Activated naive CD8-positive, alpha-beta T cell treated with anti-CD3 and anti-CD28 coated beads, Interleukin-2, amount 50 U/mL, for 24 hours (primary cell): ENCODE measurements around the gene ZCCHC3.
A peak's percentile ranks its signal among the peaks of the same experiment; 100 is the strongest.
"Not testable (repeated sequence)": the region's sequence is repeated elsewhere in the genome, so short reads cannot be mapped to it uniquely, and the experiment has no call there.

Experiments
- ATAC-seq: fragments of 150-1000 bp; cut with Tn5 transposase; one replicate; pipeline ENCODE4 v1.10.0; 2021
- DNase-seq: peaks from one replicate; pipeline ENCODE4 v3.0.0; 2021
- H3K27ac Mint-ChIP-seq: one replicate; pipeline ENCODE4 v1.8.0; 2021; ENCODE audit warnings: mild to moderate bottlenecking, mixed read lengths
- H3K27me3 Mint-ChIP-seq: one replicate; pipeline ENCODE4 v1.8.0; 2021; ENCODE audit warnings: mixed read lengths
- H3K36me3 Mint-ChIP-seq: one replicate; pipeline ENCODE4 v1.8.0; 2021; ENCODE audit warnings: low read depth, mixed read lengths
- H3K4me1 Mint-ChIP-seq: one replicate; pipeline ENCODE4 v1.8.0; 2021; ENCODE audit warnings: mixed read lengths
- H3K4me3 Mint-ChIP-seq: one replicate; pipeline ENCODE4 v1.8.0; 2021; ENCODE audit warnings: mild to moderate bottlenecking, moderate library complexity, mixed read lengths
- H3K9me3 Mint-ChIP-seq: one replicate; pipeline ENCODE4 v1.8.0; 2021; ENCODE audit warnings: mixed read lengths

ZCCHC3 gene

GRCh38 chr20:297098-297924 is at the start of gene ZCCHC3:
Gene ZCCHC3 (plus strand): TSS chr20:297570. CDS start chr20:297587, 17 bp downstream.
- Mint-ChIP-seq H3K36me3 (peaks cover 37% of the 10 kb centered on the region), H3K9me3 (no peaks in the 10 kb centered on the region), H3K27me3 (peaks cover 2% of the 10 kb centered on the region), H3K27ac (peak within 1 kb of the TSS; percentile 99), H3K4me3 (peak within 1 kb of the TSS; percentile 100), H3K4me1 (peaks cover 52% of the 10 kb centered on the region)
- ATAC-seq (peak; percentile 88), DNase-seq (peak; percentile 86)

- Mint-ChIP-seq H3K4me3 (no peak overlapping the region), H3K27me3 (no peaks in the 10 kb centered on the region), H3K9me3 (no peaks in the 10 kb centered on the region), H3K36me3 (no peaks in the 10 kb centered on the region), H3K4me1 (peaks cover 10% of the 10 kb centered on the region), H3K27ac (no peak overlapping the region)
- no peak for DNase-seq
- ATAC-seq, result no peak
Observed at GRCh38 chr20:251354-251753, 46.0 kb upstream of the ZCCHC3 start.

GRCh38 chr20:252801-253200 is 44.6 kb upstream of the ZCCHC3 start:
- DNase-seq (no peak), ATAC-seq (peak; percentile 28)
- Mint-ChIP-seq H3K27ac (no peak overlapping the region), H3K27me3 (no peaks in the 10 kb centered on the region), H3K4me3 (no peak overlapping the region), H3K4me1 (peaks cover 10% of the 10 kb centered on the region), H3K9me3 (no peaks in the 10 kb centered on the region), H3K36me3 (no peaks in the 10 kb centered on the region)

GRCh38 chr20:253447-253846 is 43.9 kb upstream of the ZCCHC3 start:
- ATAC-seq, H3K27me3 Mint-ChIP-seq, H3K27ac Mint-ChIP-seq, H3K4me3 Mint-ChIP-seq, H3K36me3 Mint-ChIP-seq, DNase-seq, H3K9me3 Mint-ChIP-seq: not testable (repeated sequence)
- peaks cover 10% of the 10 kb centered on the region for H3K4me1 Mint-ChIP-seq

- ATAC-seq (no peak), DNase-seq (no peak)
- Mint-ChIP-seq H3K27me3 (peaks cover 4% of the 10 kb centered on the region), H3K9me3 (no peaks in the 10 kb centered on the region), H3K36me3 (no peaks in the 10 kb centered on the region), H3K27ac (no peak within 1 kb of the TSS), H3K4me3 (no peak within 1 kb of the TSS), H3K4me1 (peaks cover 3% of the 10 kb centered on the region)
Observed at GRCh38 chr20:257419-257818, 40.0 kb upstream of the ZCCHC3 start, which contains the start of gene DEFB132. Gene DEFB132 (plus strand): TSS chr20:257724. CDS start chr20:257779, 55 bp downstream.

GRCh38 chr20:258269-258858 is 39.0 kb upstream of the ZCCHC3 start:
- ATAC-seq (no peak), DNase-seq (no peak)
- no peaks in the 10 kb centered on the region for H3K36me3 Mint-ChIP-seq
- H3K4me3 Mint-ChIP-seq, result no peak overlapping the region
- H3K4me1 Mint-ChIP-seq, result no peaks in the 10 kb centered on the region
- H3K9me3 Mint-ChIP-seq, result no peaks in the 10 kb centered on the region
- H3K27me3 Mint-ChIP-seq, result peaks cover 4% of the 10 kb centered on the region
- H3K27ac Mint-ChIP-seq, result no peak overlapping the region

- Mint-ChIP-seq H3K27me3 (peaks cover 4% of the 10 kb centered on the region), H3K4me3 (no peak overlapping the region), H3K36me3 (no peaks in the 10 kb centered on the region), H3K27ac (no peak overlapping the region), H3K4me1 (no peaks in the 10 kb centered on the region), H3K9me3 (no peaks in the 10 kb centered on the region)
- ATAC-seq, result peak; percentile 43
- DNase-seq, result no peak
Observed at GRCh38 chr20:258963-259362, 38.4 kb upstream of the ZCCHC3 start.

- Mint-ChIP-seq H3K4me1 (no peaks in the 10 kb centered on the region), H3K36me3 (no peaks in the 10 kb centered on the region), H3K27me3 (peaks cover 4% of the 10 kb centered on the region), H3K4me3 (no peak overlapping the region), H3K9me3 (no peaks in the 10 kb centered on the region), H3K27ac (no peak overlapping the region)
- ATAC-seq (no peak), DNase-seq (no peak)
Observed at GRCh38 chr20:259981-260380, 37.4 kb upstream of the ZCCHC3 start.

- Mint-ChIP-seq H3K9me3 (no peaks in the 10 kb centered on the region), H3K36me3 (no peaks in the 10 kb centered on the region), H3K4me3 (no peak overlapping the region), H3K27ac (no peak overlapping the region), H3K27me3 (peaks cover 3% of the 10 kb centered on the region), H3K4me1 (peaks cover 11% of the 10 kb centered on the region)
- no peak for ATAC-seq
- DNase-seq, result no peak
Observed at GRCh38 chr20:263701-264100, 33.7 kb upstream of the ZCCHC3 start.

GRCh38 chr20:266596-267562 is 30.5 kb upstream of the ZCCHC3 start:
- H3K4me3 Mint-ChIP-seq, result peak overlapping the region; percentile 75
- H3K9me3 Mint-ChIP-seq, result no peaks in the 10 kb centered on the region
- peak; percentile 94 for DNase-seq
- peaks cover 11% of the 10 kb centered on the region for H3K4me1 Mint-ChIP-seq
- peak; percentile 91 for ATAC-seq
- peak overlapping the region; percentile 20 for H3K27ac Mint-ChIP-seq
- peaks cover 3% of the 10 kb centered on the region for H3K27me3 Mint-ChIP-seq
- no peaks in the 10 kb centered on the region for H3K36me3 Mint-ChIP-seq

GRCh38 chr20:270517-270916 is 26.9 kb upstream of the ZCCHC3 start:
- no peak for ATAC-seq
- H3K27me3 Mint-ChIP-seq, result peaks cover 3% of the 10 kb centered on the region
- no peak overlapping the region for H3K27ac Mint-ChIP-seq

GRCh38 chr20:271069-271468 is 26.3 kb upstream of the ZCCHC3 start:
- Mint-ChIP-seq H3K27me3 (peaks cover 3% of the 10 kb centered on the region), H3K27ac (no peak overlapping the region), H3K9me3 (no peaks in the 10 kb centered on the region), H3K4me3 (no peak overlapping the region), H3K4me1 (peaks cover 9% of the 10 kb centered on the region), H3K36me3 (no peaks in the 10 kb centered on the region)
- ATAC-seq (no peak), DNase-seq (no peak)

More at GRCh38 chr20:270517-270916, 26.9 kb upstream of the ZCCHC3 start:
- Mint-ChIP-seq H3K4me3 (no peak overlapping the region), H3K9me3 (no peaks in the 10 kb centered on the region), H3K4me1 (peaks cover 11% of the 10 kb centered on the region), H3K36me3 (no peaks in the 10 kb centered on the region)
- no peak for DNase-seq

GRCh38 chr20:271528-271927 is 25.8 kb upstream of the ZCCHC3 start:
- no peak overlapping the region for H3K4me3 Mint-ChIP-seq
- H3K36me3 Mint-ChIP-seq, result no peaks in the 10 kb centered on the region
- DNase-seq (no peak), ATAC-seq (no peak)
- no peak overlapping the region for H3K27ac Mint-ChIP-seq
- H3K27me3 Mint-ChIP-seq, result no peaks in the 10 kb centered on the region
- H3K9me3 Mint-ChIP-seq, result no peaks in the 10 kb centered on the region
- peaks cover 6% of the 10 kb centered on the region for H3K4me1 Mint-ChIP-seq

GRCh38 chr20:272718-273117 is 24.7 kb upstream of the ZCCHC3 start:
- Mint-ChIP-seq H3K4me1 (no peaks in the 10 kb centered on the region), H3K27me3 (no peaks in the 10 kb centered on the region), H3K4me3 (no peak overlapping the region), H3K9me3 (no peaks in the 10 kb centered on the region), H3K36me3 (no peaks in the 10 kb centered on the region), H3K27ac (no peak overlapping the region)
- DNase-seq (no peak), ATAC-seq (no peak)
